Activated CD4-positive, alpha-beta T cell treated with anti-CD3 and anti-CD28 coated beads for 24 hours (primary cell): ENCODE data around the gene CCDC32.
"Not testable (repeated sequence)": the region's sequence is repeated elsewhere in the genome, so short reads cannot be mapped to it uniquely, and the experiment has no call there.

Experiments
- DNase-seq, 2 donors: peaks; one replicate each; pipeline ENCODE4 v3.0.0-alpha.2; 2020; ENCODE audit warnings: low read depth in 2 of 2

CCDC32 gene

GRCh38 chr15:40564591-40565332, at the start of gene CCDC32:
CCDC32 (minus strand) TSS chr15:40565042; CDS start chr15:40563015, 2,027 bp downstream.
- peak; percentile 91 to 93 for DNase-seq

GRCh38 chr15:40613080-40613479, 48.2 kb upstream of the CCDC32 start:
- DNase-seq, result no peak

DNA sequence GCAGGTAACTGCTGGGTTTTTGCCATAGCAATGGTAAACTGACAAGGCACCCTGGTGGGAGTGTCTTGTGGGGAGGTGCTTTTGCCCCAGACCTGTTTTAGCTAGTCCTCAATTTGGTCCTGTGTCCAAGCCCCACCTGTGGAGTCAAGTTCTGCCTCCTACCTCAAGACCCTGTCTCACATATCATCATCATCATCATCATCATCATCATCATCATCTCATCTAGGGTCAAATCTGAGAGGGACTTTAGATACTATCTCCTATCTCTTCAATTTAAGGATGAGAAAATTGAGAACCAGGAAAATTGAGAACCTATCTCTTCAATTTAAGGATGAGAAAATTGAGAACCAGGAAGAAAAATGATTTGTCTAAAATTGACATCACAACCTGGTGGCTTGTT, 39.1 kb upstream of the CCDC32 start:
- DNase-seq, result no peak

GRCh38 chr15:40600956-40601355, 36.1 kb upstream of the CCDC32 start:
- no peak for DNase-seq

GRCh38 chr15:40598672-40599071, 33.8 kb upstream of the CCDC32 start:
- DNase-seq, result no peak

- DNase-seq, result no peak
These were observed 33.3 kb upstream of the CCDC32 start for GRCh38 chr15:40598126-40598525.

- no peak for DNase-seq
These were observed 32.2 kb upstream of the CCDC32 start for GRCh38 chr15:40597024-40597423.

DNA sequence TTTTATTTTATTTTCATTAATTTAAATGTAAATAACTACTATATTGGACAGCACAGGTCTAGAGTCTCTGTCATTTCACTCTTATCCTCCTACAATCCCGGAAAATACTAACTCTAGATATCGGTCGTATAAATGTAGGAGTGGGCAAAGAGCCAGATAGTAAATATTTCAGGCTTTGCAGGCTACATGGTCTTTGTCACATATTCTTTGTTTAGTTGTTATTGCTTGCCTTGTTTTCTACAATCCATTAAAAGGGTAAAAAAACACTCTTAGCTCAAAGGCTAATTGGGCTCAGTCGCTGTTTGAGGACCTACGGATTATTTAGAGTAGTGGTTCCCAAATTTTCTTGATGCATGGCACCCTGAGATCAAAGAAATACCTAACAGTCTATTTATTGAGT, 30.9 kb upstream of the CCDC32 start:
- DNase-seq, result no peak

GRCh38 chr15:40595219-40595618, 30.4 kb upstream of the CCDC32 start:
- DNase-seq, result no peak

- no peak for DNase-seq
These were observed 29.6 kb upstream of the CCDC32 start for GRCh38 chr15:40594429-40594836.

DNA sequence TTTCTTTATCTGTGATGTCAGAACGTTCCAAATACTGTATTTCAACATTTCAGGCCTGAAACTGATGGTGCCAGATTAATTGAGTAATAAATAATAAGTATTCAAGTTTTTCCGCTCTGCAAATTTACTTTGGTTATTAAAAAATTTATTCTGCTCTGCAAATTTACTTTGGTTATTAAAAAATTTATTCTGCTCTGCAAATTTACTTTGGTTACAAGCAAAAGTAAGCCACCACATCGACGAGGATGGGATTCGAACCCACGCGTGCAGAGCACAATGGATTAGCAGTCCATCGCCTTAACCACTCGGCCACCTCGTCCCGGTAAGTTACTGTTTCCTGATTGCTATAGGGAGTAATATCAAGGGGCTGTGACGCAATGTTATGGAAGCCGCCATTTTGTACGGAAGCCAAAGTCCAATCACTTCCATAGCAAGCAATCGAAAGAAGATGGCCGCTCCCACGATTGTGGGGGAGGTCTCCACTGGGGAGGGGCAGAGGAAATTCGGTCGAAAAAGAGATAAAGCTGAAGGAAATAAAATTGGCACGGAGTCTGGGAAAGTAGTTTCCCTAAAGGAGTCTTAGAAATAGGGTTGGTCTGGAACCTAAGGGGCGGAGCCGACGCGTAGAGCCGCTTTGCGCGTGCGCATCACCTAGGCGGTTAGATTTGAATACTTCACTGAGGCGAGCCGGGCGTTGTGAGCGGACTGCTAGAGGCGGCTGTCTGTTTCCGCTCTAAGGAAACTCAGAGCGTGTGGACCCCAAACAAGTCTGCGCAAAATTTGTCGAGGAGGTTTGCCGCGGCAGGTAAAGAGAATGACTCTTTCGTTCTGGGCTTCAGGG, 29.0 kb upstream of the CCDC32 start, which contains the start of gene KNL1:
Gene KNL1 (plus strand): TSS at position 662 of the 841 bp plus-strand sequence. CDS start 8,683 bp downstream, outside the sequence.
- peak; percentile 86 for DNase-seq

DNA sequence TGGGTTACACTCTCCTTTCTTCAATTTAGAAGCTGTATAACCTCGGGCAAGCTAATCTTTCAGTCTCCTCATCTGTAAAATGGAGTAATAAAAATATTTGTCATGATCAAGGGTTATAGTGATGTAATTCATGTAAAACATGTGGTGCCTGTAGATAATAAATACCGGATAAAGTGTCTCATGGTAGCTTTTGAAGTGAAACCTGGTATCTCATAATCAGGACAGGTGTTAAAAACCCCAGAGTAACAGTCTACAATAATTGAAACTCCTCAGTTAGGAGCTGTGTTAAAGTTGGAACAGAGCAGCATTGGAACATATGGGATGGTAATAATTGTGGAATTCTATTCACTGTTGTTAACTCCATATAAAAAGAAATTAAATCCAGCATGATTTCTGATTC, 28.3 kb upstream of the CCDC32 start:
- DNase-seq, result no peak

DNA sequence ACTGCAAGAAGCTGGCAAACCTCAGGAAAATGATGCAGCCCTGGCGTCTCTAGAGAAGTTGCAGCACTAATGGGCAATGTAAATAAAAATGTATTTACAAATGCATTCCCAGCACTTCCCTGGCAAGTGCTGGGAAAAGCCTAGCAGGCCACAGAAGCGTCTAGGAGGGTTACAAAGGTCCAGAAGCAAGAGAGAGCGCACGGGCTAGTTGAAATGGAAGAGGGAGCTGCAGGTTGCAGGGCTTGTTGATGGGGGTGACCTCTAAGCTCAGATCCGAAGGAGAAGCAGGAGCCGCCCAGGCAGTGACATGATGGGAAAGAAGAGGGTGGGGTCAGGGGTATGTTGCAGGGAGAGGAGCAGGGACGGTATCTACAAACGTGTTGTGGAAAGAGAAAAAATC, 26.5 kb upstream of the CCDC32 start:
- DNase-seq, result no peak

- no peak for DNase-seq
These were observed 25.8 kb upstream of the CCDC32 start for GRCh38 chr15:40590667-40591050.

GRCh38 chr15:40584191-40584590, 19.3 kb upstream of the CCDC32 start:
- no peak for DNase-seq

GRCh38 chr15:40582726-40583246, 17.9 kb upstream of the CCDC32 start:
- no peak for DNase-seq

- DNase-seq, result not testable (repeated sequence)
These were observed 17.0 kb upstream of the CCDC32 start for GRCh38 chr15:40581796-40582195.

DNA sequence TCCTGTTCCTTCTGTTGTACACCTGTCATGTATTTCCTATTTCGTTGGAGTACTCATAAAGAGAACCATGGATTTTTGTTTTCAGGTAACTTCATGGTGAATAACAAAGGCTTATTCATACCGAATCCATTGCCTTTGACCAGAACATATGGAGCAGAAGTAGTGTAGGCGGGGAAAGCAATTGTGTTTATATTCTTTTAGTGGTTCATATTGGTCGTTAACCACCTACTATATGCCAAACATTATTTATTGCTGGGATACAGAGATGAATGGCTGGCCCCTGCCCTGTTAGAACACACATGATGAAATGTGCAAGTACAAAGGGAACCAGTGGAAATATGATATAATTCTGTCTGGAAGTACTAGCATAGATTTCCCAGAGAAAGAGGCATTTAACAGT, 14.1 kb upstream of the CCDC32 start:
- DNase-seq, result no peak

DNA sequence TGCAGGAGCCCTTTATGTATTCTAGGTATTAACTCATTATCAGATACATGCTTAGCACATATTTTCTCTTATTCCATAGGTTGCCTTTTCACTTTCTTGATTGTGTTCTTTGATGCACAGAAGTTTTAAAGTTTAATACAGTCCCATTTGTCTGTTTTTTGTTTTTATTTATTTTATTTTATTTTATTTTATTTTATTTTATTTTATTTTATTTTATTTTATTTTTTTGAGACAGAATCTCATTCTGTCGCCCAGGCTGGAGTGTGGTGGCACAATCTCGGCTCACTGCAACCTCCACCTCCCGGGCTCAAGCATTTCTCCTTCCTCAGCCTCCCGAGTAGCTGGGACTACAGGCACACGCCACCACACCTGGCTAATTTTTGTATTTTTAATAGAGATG, 12.1 kb upstream of the CCDC32 start:
- not testable (repeated sequence) for DNase-seq

DNA sequence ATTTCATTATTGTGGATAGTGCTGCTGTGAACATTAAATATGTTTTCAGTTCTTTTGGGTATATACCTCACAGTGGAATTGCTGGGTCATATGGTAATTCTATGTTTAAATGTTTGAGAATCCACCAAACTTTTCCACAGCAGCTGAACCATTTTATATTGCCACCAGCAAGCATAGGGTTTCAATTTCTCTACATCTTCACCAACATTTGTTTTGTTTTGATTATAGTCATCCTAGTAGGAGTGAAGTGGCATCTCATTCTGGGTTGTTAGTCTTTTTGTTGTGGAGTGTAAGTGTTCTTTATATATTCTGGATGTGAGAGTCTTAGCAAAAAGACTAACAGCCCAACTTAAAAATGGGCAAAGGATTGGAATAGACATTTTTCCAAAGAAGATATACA, 10.3 kb upstream of the CCDC32 start:
- no peak for DNase-seq

- DNase-seq, result peak; percentile 75 to 92
These were observed 4.5 kb upstream of the CCDC32 start, which contains the start of gene RPUSD2 for GRCh38 chr15:40569129-40569953. RPUSD2 (plus strand) TSS chr15:40569299; CDS start chr15:40569338, 39 bp downstream.

GRCh38 chr15:40567111-40567510, 2.3 kb upstream of the CCDC32 start:
- DNase-seq, result no peak
